ENCODE results near the gene KCNQ5. TPM values are rescaled to one million over a fixed set of nuclear protein-coding genes. Genes with fewer than 3 reads are reported as not detected.

Gene KCNQ5
- total RNA-seq, 1 experiment from 2014 or later = not detected

DNA sequence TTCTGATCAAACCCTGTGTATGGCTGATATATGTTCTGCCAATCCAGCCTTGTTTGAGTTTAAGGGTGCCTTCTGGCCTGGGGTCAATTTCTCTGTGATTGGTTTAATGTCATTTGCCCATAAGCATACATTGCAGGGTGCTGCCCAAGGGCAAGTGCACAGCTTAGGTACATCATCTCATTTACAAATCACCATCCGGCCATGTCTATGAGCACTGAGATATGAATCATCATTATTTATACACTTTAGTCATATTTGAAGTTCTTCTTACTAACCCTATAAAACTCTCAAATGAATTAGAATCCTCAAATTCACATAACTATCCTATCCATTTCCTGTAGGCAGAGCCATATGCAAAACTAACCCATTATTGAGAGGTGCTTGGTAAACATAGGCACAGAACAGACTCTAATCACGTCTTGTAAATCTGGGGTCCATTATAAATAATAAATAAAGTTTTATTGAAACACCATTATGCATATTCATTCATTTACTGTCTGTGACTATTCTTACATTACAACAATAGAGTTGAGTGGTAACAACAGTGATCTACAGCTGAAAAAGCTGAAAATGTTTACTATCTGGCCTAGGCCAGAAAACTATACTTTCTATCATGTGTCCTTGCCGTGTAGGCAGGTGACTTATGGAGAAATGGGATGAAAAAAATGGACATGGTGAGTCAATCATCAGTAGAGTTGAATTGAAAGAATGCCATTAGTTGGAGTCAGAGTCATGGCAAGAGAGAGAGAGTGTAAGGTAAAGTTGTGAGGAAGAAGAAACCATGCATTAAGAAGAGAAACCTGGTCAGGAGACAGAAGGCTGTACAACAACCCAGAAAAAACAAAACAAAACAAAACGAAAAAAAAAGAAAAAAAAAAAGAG is 25.0 kb downstream of the KCNQ5 start:
- H3K4me2 ChIP-seq (ENCODE audit: low read length) = no peak overlapping the region
- ChIA-PET RAD21 (ENCODE audit: low non-redundant PET in 1 of 2, low total read pairs in 2 of 2, uncharacterized antibody in 2 of 2, unreplicated experiment in 2 of 2) (no interaction called here), CTCF (no interaction called here), POLR2A (no interaction called here)
- BruUV-seq (replicated peaks) = no TSS peak
- no peaks in the 10 kb centered on the region for H4K20me1 ChIP-seq (ENCODE audit: insufficient read depth)
- H3K36me3 ChIP-seq (ENCODE audit: control insufficient read depth in 1 of 2, insufficient read depth in 2 of 2, low read length in 2 of 2) = no peaks in the 10 kb centered on the region
- H3K9me2 ChIP-seq (ENCODE audit: insufficient read depth) = no peaks in the 10 kb centered on the region
- H2AFZ ChIP-seq (ENCODE audit: low read depth, low read length, poor library complexity, severe bottlenecking) = no peak overlapping the region
- H3K79me2 ChIP-seq (ENCODE audit: insufficient read depth, low read length) = no peaks in the 10 kb centered on the region
- no peaks in the 10 kb centered on the region for H3K4me1 ChIP-seq (ENCODE audit: control insufficient read depth in 1 of 2, insufficient read depth in 2 of 2, low read length in 2 of 2)
- no peak for TF ChIP-seq ZNF274 (IDR thresholded peaks at IDR 0.05; ENCODE audit: low read depth, low read length)
- TF ChIP-seq ELF1 (IDR thresholded peaks at IDR 0.05; ENCODE audit: borderline replicate concordance, low read depth) = no peak
- TF ChIP-seq MAX (IDR thresholded peaks at IDR 0.05) = no peak
- TF ChIP-seq FOSL1 (IDR thresholded peaks at IDR 0.05; ENCODE audit: low read depth) = no peak
- no peaks in the 10 kb centered on the region for H3K9me3 ChIP-seq (ENCODE audit: control insufficient read depth in 1 of 2, insufficient read depth in 1 of 2, low read depth in 1 of 2, low read length in 2 of 2)
- H3K4me3 ChIP-seq (replicated peaks in 1 of 2; ENCODE audit: low read depth in 1 of 2, low read length in 2 of 2) = no peak overlapping the region
- no peak for ATAC-seq
- H3K9ac ChIP-seq (ENCODE audit: low read length) = no peak overlapping the region
- DNase-seq (ENCODE audit: low read depth, low spot score) = no peak
- no peak overlapping the region for H3K27ac ChIP-seq (ENCODE audit: low read depth, low read length)
- H3K27me3 ChIP-seq (ENCODE audit: insufficient read depth, low read length) = peaks cover 11% of the 10 kb centered on the region
- intact Hi-C loops (cut with micrococcal nuclease) = no loop called here

DNA sequence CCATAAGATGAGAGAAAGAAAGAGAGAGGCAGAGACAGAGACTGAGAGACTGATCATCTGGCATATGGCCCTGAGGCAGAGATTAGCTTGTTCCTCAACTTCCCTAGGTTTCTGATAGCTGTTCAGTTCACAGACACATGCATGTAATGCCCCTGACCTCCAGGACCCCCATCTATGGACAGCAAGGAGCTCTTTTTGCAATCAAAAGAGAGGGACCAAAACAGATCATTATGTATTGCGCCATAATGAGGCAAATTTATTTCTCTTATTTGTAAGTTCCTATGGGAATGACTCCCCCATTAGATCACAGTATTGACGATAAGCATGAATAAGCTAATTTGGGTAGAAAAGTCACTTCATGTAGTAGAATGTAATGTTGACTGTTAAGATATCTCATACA is 25.6 kb downstream of the KCNQ5 start:
- Histone ChIP-seq H3K9ac (ENCODE audit: low read length) (no peak overlapping the region), H3K79me2 (ENCODE audit: insufficient read depth, low read length) (no peaks in the 10 kb centered on the region), H3K4me1 (ENCODE audit: control insufficient read depth in 1 of 2, insufficient read depth in 2 of 2, low read length in 2 of 2) (no peaks in the 10 kb centered on the region), H4K20me1 (ENCODE audit: insufficient read depth) (no peaks in the 10 kb centered on the region), H3K9me2 (ENCODE audit: insufficient read depth) (no peaks in the 10 kb centered on the region), H3K36me3 (ENCODE audit: control insufficient read depth in 1 of 2, insufficient read depth in 2 of 2, low read length in 2 of 2) (no peaks in the 10 kb centered on the region), H3K27me3 (ENCODE audit: insufficient read depth, low read length) (peaks cover 16% of the 10 kb centered on the region), H2AFZ (ENCODE audit: low read depth, low read length, poor library complexity, severe bottlenecking) (no peak overlapping the region), H3K4me2 (ENCODE audit: low read length) (no peak overlapping the region), H3K27ac (ENCODE audit: low read depth, low read length) (no peak overlapping the region), H3K9me3 (ENCODE audit: control insufficient read depth in 1 of 2, insufficient read depth in 1 of 2, low read depth in 1 of 2, low read length in 2 of 2) (no peaks in the 10 kb centered on the region), H3K4me3 (replicated peaks in 1 of 2; ENCODE audit: low read depth in 1 of 2, low read length in 2 of 2) (no peak overlapping the region)
- DNase-seq (ENCODE audit: low read depth, low spot score) = no peak
- ATAC-seq = no peak
- intact Hi-C loops (cut with micrococcal nuclease) = no loop called here
- ChIA-PET RAD21 (ENCODE audit: low non-redundant PET in 1 of 2, low total read pairs in 2 of 2, uncharacterized antibody in 2 of 2, unreplicated experiment in 2 of 2) (no interaction called here), POLR2A (no interaction called here), CTCF (no interaction called here)
- TF ChIP-seq, protein P1, sequence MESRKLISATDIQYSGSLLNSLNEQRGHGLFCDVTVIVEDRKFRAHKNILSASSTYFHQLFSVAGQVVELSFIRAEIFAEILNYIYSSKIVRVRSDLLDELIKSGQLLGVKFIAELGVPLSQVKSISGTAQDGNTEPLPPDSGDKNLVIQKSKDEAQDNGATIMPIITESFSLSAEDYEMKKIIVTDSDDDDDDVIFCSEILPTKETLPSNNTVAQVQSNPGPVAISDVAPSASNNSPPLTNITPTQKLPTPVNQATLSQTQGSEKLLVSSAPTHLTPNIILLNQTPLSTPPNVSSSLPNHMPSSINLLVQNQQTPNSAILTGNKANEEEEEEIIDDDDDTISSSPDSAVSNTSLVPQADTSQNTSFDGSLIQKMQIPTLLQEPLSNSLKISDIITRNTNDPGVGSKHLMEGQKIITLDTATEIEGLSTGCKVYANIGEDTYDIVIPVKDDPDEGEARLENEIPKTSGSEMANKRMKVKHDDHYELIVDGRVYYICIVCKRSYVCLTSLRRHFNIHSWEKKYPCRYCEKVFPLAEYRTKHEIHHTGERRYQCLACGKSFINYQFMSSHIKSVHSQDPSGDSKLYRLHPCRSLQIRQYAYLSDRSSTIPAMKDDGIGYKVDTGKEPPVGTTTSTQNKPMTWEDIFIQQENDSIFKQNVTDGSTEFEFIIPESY (IDR thresholded peaks at IDR 0.05; ENCODE audit: extremely low read depth, insufficient replicate concordance, low read length) = no peak
- TF ChIP-seq ZNF274 (IDR thresholded peaks at IDR 0.05; ENCODE audit: low read depth, low read length) (no peak), POLR2AphosphoS5 (IDR thresholded peaks at IDR 0.05; ENCODE audit: low read depth, low read length) (no peak), TCF7L2 (IDR thresholded peaks at IDR 0.05; ENCODE audit: borderline replicate concordance, extremely low read depth, insufficient read depth, insufficient read length) (no peak), FOSL1 (IDR thresholded peaks at IDR 0.05; ENCODE audit: low read depth) (no peak), CBX3 (IDR thresholded peaks at IDR 0.05; ENCODE audit: low read depth) (no peak), ZFX (IDR thresholded peaks at IDR 0.05) (no peak), CEBPB (IDR thresholded peaks at IDR 0.05; ENCODE audit: low read depth) (no peak), SIN3A (IDR thresholded peaks at IDR 0.05; ENCODE audit: low read depth) (no peak)
- BruUV-seq (replicated peaks) = no TSS peak

Measured in HCT116 (cell line).